K562 (cell line): Measurements from ENCODE around the gene NT5C3B. TPM values are rescaled to one million over a fixed set of nuclear protein-coding genes. Genes with fewer than 3 reads are reported as not detected.

Source experiments
- BDP1 ChIP-seq: IDR thresholded peaks from 3 replicates; pipeline ENCODE4 v1.6.1; 2011; ENCODE audit not compliant: insufficient read length, insufficient read depth
- CBFB ChIP-seq: sonication (generic); formaldehyde crosslinking; IDR thresholded peaks from 2 replicates; pipeline ENCODE4 v1.4.0; 2020; ENCODE audit warnings: mild to moderate bottlenecking, missing genetic modification reagents
- CREB1 ChIP-seq, 2 experiments: sonication (generic) in 1 of 2; formaldehyde crosslinking in 1 of 2; IDR thresholded peaks; 2 replicates each; pipeline versions ENCODE4 v1.6.1 to v1.8.0; 2012 to 2022; ENCODE audit warnings: inconsistent platforms in 1 of 2, mild to moderate bottlenecking in 1 of 2, missing genetic modification reagents in 1 of 2, moderate library complexity in 1 of 2
- EP300 ChIP-seq: IDR thresholded peaks from 2 replicates; pipeline ENCODE4 v1.6.1; 2012; ENCODE audit warnings: low read length, improper control_type of control experiment
- HNRNPH1 ChIP-seq: fragments of 200-400 bp; formaldehyde crosslinking; optimal IDR thresholded peaks from 2 replicates; pipeline ENCODE3; 2017; ENCODE audit warnings: low read depth, mild to moderate bottlenecking, low read length, moderate library complexity
- NFYB ChIP-seq: IDR thresholded peaks from 2 replicates; pipeline ENCODE4 v1.6.1; 2011; ENCODE audit warnings: mild to moderate bottlenecking, moderate library complexity; ENCODE audit not compliant: insufficient read length; ENCODE audit errors: extremely low read depth
- NONO ChIP-seq, 2 experiments: fragments of 200-400 bp in 1 of 2; fragments of 450-650 bp in 1 of 2; formaldehyde crosslinking in 1 of 2; IDR thresholded peaks; 2 replicates each; pipeline ENCODE4 v1.6.1; 2017; ENCODE audit warnings: low read depth in 2 of 2, mild to moderate bottlenecking in 2 of 2, moderate library complexity in 2 of 2, low read length in 1 of 2
- PML ChIP-seq: IDR thresholded peaks from 2 replicates; pipeline ENCODE4 v1.6.1; 2012; ENCODE audit warnings: low read length, inconsistent platforms
- RBM22 ChIP-seq: fragments of 200-400 bp; formaldehyde crosslinking; IDR thresholded peaks from 2 replicates; pipeline ENCODE4 v1.6.1; 2018; ENCODE audit warnings: low read length, low read depth; ENCODE audit not compliant: poor library complexity, severe bottlenecking
- RCOR1 ChIP-seq, 2 experiments: IDR thresholded peaks; 2 replicates each; pipeline ENCODE4 v1.6.1; 2012; ENCODE audit warnings: low read depth in 2 of 2, low read length in 2 of 2, borderline replicate concordance in 1 of 2, improper control_type of control experiment in 1 of 2
- TFAM ChIP-seq: fragments of 250-450 bp; sonication (Bioruptor Pico); conservative IDR thresholded peaks from 2 replicates; pipeline ENCODE4 v1.5.0; 2021; ENCODE audit warnings: mild to moderate bottlenecking, moderate library complexity
- ZBED1 ChIP-seq: IDR thresholded peaks from 2 replicates; pipeline ENCODE4 v1.6.1; 2014
- ZNF184 ChIP-seq: sonication (generic); formaldehyde crosslinking; IDR thresholded peaks from 2 replicates; pipeline ENCODE4 v1.5.0; 2020; ENCODE audit warnings: missing genetic modification reagents
- ZNF23 ChIP-seq: fragments of 250-450 bp; sonication (Bioruptor Pico); IDR thresholded peaks from 2 replicates; pipeline ENCODE4 v1.4.0; 2020; ENCODE audit warnings: mild to moderate bottlenecking
- polyA plus RNA-seq, 8 experiments: library from polyadenylated mRNA; depleted of rRNA in 4 of 8; stranded (reverse) in 5 of 8; unstranded in 3 of 8; fragments of >200 nt; fragmentation: Nextera tagmentation in 2 of 8; fragmentation: Illumina TruSeq in 1 of 8; extraction: Ambion mirVana in 2 of 8; extraction: Trizol in 1 of 8; gene quantifications; 2 replicates each; pipeline versions ENCODE4 v1.2.1 to v1.2.3, GENCODE V29; 2011 to 2014; ENCODE audit warnings: inconsistent platforms in 1 of 8, missing spikeins in 1 of 8
- total RNA-seq, 7 experiments: library from RNA; depleted of rRNA in 6 of 7; stranded (reverse); fragments of >200 nt in 6 of 7; fragmentation: Illumina TruSeq in 2 of 7; extraction: Trizol in 2 of 7; gene quantifications; 2 replicates each; pipeline versions ENCODE4 v1.2.1 to v1.2.3, GENCODE V29; 2011 to 2021; ENCODE audit warnings: low replicate concordance in 1 of 7
- TF ChIP-seq, protein P1 (sequence below), 3 experiments: fragments of 200-800 bp in 1 of 3; fragments of 250-450 bp in 1 of 3; fragments of 450-650 bp in 1 of 3; sonication (Bioruptor Pico) in 1 of 3; sonication (Bioruptor generic) in 1 of 3; formaldehyde crosslinking in 1 of 3; IDR thresholded peaks; 2 replicates each; pipeline versions ENCODE4 v1.6.1 to v1.8.0; 2016 to 2022; ENCODE audit warnings: mild to moderate bottlenecking in 2 of 3, missing genetic modification characterization in 2 of 3, missing compliant biosample characterization in 1 of 3, moderate library complexity in 1 of 3
- TF ChIP-seq, protein P2 (sequence below): IDR thresholded peaks from 2 replicates; pipeline ENCODE4 v1.6.1; 2016; ENCODE audit warnings: missing genetic modification characterization, missing compliant biosample characterization
- TF ChIP-seq, protein P3 (sequence below): sonication (generic); IDR thresholded peaks from 2 replicates; pipeline ENCODE4 v1.6.1; 2016
- TF ChIP-seq, protein P4 (sequence below): fragments of 450-650 bp; conservative IDR thresholded peaks from 2 replicates; pipeline ENCODE4 v1.6.1; 2016; ENCODE audit warnings: missing genetic modification characterization, low read depth, mild to moderate bottlenecking, missing compliant biosample characterization, moderate library complexity

NT5C3B gene
- total and polyA plus RNA-seq, 9 of the 15 experiments (the other 6 are each of a cell fraction or from before 2014, with no cell fraction given), result 2.0 to 166 (median 85.0) TPM

DNA sequence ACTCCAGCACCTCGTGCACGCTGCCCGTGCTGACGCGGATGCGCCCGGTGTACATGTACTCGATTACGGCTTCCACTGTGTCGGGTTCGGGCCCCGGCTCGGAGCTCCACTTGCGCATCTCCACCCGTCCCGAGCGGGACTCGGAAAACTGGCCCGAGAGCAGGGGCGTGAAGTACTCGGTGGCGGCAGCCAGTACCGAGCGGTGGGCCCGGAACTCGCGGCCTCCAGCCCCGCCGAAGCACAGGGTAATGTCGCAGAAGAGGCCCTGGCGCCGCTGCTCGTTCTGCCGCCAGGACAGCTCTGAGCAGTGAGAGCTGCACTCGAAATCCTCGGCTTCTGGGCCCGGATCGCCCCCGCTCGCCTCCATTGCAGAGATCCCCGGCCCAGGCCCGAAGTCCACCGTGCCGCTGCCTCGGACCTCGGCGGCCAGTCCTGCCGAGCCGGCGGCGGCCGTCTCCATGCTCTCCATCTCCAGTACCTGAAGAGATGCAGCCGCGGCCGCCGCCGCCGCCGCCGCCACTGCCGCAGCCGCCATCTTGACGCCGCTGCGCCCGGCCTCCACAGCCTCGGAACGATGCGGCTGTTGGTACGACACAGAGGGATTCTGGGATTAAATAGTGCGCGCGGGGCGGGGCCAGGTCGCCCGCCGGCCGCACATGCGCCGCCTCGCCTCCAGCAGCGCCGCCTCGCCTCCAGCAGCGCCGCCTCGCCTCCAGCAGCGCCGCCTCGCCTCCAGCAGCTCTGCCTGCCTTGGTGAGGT is 29.0 kb upstream of the NT5C3B start, which contains the start of gene KLHL11 (continued):
- TF ChIP-seq, protein P1, sequence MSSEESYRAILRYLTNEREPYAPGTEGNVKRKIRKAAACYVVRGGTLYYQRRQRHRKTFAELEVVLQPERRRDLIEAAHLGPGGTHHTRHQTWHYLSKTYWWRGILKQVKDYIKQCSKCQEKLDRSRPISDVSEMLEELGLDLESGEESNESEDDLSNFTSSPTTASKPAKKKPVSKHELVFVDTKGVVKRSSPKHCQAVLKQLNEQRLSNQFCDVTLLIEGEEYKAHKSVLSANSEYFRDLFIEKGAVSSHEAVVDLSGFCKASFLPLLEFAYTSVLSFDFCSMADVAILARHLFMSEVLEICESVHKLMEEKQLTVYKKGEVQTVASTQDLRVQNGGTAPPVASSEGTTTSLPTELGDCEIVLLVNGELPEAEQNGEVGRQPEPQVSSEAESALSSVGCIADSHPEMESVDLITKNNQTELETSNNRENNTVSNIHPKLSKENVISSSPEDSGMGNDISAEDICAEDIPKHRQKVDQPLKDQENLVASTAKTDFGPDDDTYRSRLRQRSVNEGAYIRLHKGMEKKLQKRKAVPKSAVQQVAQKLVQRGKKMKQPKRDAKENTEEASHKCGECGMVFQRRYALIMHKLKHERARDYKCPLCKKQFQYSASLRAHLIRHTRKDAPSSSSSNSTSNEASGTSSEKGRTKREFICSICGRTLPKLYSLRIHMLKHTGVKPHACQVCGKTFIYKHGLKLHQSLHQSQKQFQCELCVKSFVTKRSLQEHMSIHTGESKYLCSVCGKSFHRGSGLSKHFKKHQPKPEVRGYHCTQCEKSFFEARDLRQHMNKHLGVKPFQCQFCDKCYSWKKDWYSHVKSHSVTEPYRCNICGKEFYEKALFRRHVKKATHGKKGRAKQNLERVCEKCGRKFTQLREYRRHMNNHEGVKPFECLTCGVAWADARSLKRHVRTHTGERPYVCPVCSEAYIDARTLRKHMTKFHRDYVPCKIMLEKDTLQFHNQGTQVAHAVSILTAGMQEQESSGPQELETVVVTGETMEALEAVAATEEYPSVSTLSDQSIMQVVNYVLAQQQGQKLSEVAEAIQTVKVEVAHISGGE (CRISPR knock-in tag; IDR thresholded peaks at IDR 0.05), result no peak
- TF ChIP-seq ZBED1, result 0 out of 2 replicates have a peak, but pooled peaks have one; percentile 41
- peak; percentile 81 for TF ChIP-seq RBM22
- no peak for TF ChIP-seq ZNF184 (CRISPR knock-in tag)
- peak; percentile 49; the same call in 1 of the 2 replicates for TF ChIP-seq CREB1 (IDR thresholded peaks at IDR 0.05)
- TF ChIP-seq CREB1 (CRISPR knock-in tag; IDR thresholded peaks at IDR 0.05), result peak; percentile 64; the same call in 1 of the 2 replicates
- no peak for TF ChIP-seq ZNF23
- no peak for TF ChIP-seq BDP1
- no peak for TF ChIP-seq CBFB (CRISPR knock-in tag)
- TF ChIP-seq, protein P2, sequence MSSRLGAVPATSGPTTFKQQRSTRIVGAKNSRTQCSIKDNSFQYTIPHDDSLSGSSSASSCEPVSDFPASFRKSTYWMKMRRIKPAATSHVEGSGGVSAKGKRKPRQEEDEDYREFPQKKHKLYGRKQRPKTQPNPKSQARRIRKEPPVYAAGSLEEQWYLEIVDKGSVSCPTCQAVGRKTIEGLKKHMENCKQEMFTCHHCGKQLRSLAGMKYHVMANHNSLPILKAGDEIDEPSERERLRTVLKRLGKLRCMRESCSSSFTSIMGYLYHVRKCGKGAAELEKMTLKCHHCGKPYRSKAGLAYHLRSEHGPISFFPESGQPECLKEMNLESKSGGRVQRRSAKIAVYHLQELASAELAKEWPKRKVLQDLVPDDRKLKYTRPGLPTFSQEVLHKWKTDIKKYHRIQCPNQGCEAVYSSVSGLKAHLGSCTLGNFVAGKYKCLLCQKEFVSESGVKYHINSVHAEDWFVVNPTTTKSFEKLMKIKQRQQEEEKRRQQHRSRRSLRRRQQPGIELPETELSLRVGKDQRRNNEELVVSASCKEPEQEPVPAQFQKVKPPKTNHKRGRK, result no peak
- TF ChIP-seq PML, result peak; percentile 60; the same call in 1 of the 2 replicates
- TF ChIP-seq, protein P3, sequence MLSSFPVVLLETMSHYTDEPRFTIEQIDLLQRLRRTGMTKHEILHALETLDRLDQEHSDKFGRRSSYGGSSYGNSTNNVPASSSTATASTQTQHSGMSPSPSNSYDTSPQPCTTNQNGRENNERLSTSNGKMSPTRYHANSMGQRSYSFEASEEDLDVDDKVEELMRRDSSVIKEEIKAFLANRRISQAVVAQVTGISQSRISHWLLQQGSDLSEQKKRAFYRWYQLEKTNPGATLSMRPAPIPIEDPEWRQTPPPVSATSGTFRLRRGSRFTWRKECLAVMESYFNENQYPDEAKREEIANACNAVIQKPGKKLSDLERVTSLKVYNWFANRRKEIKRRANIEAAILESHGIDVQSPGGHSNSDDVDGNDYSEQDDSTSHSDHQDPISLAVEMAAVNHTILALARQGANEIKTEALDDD, result no peak
- TF ChIP-seq EP300, result no peak
- no peak for TF ChIP-seq TFAM (CRISPR knock-in tag)
- no peak for TF ChIP-seq HNRNPH1
- no peak for TF ChIP-seq NFYB
- TF ChIP-seq NONO (IDR thresholded peaks at IDR 0.05; ENCODE audit: low read depth in 2 of 2, low read length in 1 of 2), result peak; percentile 62 to 88; a peak in 3 of 4 replicates
- TF ChIP-seq, protein P4, sequence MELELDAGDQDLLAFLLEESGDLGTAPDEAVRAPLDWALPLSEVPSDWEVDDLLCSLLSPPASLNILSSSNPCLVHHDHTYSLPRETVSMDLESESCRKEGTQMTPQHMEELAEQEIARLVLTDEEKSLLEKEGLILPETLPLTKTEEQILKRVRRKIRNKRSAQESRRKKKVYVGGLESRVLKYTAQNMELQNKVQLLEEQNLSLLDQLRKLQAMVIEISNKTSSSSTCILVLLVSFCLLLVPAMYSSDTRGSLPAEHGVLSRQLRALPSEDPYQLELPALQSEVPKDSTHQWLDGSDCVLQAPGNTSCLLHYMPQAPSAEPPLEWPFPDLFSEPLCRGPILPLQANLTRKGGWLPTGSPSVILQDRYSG (tag), result no peak
- no peak; a peak in 1 of 4 replicates for TF ChIP-seq RCOR1 (IDR thresholded peaks at IDR 0.05; ENCODE audit: borderline replicate concordance in 1 of 2, low read depth in 2 of 2, low read length in 2 of 2)
